ENCODE data around the gene EIF4EBP2.

GRCh38 chr10:70409772-70410171 lies 5.8 kb downstream of the EIF4EBP2 start:
- TF ChIP-seq ZNF114 (CRISPR knock-in tag; IDR thresholded peaks at IDR 0.05) (no peak), CTCF (conservative IDR thresholded peaks at IDR 0.05; ENCODE audit: low read depth in 2 of 2) (no peak), REST (IDR thresholded peaks at IDR 0.05; ENCODE audit: unreplicated experiment) (no peak), POLR2AphosphoS5 (IDR thresholded peaks at IDR 0.05; ENCODE audit: low read depth) (no peak), EZH2phosphoT487 (IDR thresholded peaks at IDR 0.05; ENCODE audit: unreplicated experiment) (no peak), EZH2 (IDR thresholded peaks at IDR 0.05; ENCODE audit: low read depth, unreplicated experiment) (no peak), STAT1 (IDR thresholded peaks at IDR 0.05; ENCODE audit: unreplicated experiment) (no peak), ETS1 (IDR thresholded peaks at IDR 0.05) (no peak), CREB1 (CRISPR knock-in tag; IDR thresholded peaks at IDR 0.05; ENCODE audit: low read depth) (no peak), JUNB (IDR thresholded peaks at IDR 0.05; ENCODE audit: unreplicated experiment) (no peak)
